Measurements from ENCODE around the gene SLC19A3.

Gene SLC19A3

DNA sequence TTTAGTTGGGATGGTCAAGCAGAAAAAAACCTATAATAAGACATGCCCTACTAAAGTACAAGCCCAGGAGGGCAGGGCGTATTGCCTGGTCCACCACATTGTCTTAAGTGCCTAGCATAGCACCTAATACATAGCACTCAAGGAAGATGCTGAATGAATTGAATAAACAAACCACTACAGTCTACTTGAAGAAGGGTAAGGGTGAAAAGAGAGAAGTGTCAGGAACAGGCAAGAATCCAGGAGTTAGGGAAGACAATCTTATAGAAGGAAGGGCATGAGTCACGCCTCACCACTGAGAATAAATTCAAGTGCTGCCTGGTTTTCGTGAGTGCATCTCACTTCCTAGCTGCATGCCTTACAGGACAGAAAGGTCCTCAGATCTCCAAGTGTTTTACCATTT, 13.9 kb downstream of the SLC19A3 start:
- peak; percentile 34 for DNase-seq (ENCODE audit: low read depth)
- TF ChIP-seq, protein P1, sequence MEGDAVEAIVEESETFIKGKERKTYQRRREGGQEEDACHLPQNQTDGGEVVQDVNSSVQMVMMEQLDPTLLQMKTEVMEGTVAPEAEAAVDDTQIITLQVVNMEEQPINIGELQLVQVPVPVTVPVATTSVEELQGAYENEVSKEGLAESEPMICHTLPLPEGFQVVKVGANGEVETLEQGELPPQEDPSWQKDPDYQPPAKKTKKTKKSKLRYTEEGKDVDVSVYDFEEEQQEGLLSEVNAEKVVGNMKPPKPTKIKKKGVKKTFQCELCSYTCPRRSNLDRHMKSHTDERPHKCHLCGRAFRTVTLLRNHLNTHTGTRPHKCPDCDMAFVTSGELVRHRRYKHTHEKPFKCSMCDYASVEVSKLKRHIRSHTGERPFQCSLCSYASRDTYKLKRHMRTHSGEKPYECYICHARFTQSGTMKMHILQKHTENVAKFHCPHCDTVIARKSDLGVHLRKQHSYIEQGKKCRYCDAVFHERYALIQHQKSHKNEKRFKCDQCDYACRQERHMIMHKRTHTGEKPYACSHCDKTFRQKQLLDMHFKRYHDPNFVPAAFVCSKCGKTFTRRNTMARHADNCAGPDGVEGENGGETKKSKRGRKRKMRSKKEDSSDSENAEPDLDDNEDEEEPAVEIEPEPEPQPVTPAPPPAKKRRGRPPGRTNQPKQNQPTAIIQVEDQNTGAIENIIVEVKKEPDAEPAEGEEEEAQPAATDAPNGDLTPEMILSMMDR (conservative IDR thresholded peaks at IDR 0.05; ENCODE audit: low read depth, low read length), result no peak
- H3K4me3 ChIP-seq (ENCODE audit: low read depth, low read length), result no peak overlapping the region

DNA sequence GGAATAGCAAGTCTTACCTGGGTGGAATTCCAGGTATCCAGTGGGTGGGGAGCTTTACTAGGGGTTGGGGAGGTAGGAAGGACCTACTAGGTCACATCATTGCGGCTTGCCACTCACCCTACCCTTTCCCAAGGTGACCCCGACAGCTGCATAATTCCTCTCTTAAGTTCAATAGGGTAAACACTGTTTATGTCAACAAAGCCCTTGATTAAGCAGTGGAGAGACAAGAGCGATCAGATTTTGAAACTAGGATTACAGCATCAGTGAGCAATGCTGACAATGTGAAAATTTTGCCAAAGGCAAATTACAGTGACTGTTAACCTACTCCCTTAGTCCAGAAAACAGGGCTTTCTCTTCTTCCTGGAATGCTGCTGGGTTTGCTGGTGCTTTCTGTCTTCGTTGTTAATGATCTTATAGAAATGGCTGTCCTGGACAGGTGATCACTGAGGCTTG, 14.5 kb downstream of the SLC19A3 start:
- no peak overlapping the region for H3K4me3 ChIP-seq (ENCODE audit: low read depth, low read length)
- DNase-seq (ENCODE audit: low read depth), result peak; percentile 56
- TF ChIP-seq, protein P1 (conservative IDR thresholded peaks at IDR 0.05; ENCODE audit: low read depth, low read length), result no peak

DNA sequence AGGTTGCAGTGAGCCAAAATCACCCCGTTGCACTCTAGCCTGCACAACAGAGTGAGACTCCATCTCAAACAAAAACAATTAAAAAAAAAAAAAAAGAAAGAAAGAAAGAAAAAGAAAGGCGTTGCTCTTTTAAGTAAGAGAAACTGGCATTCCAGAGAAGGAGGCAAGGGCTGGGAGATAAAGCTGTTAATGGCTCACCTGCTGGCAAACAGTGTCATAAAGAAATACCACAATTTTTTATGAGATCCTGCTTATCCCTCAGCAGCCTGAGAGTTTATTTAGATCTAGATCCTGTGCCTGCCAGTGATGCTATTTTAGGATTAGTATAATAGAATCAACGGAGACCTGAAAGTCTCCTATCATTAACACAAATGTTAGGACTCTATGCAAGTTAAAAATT, 16.3 kb downstream of the SLC19A3 start:
- H3K4me3 ChIP-seq (ENCODE audit: low read depth, low read length), result no peak overlapping the region
- TF ChIP-seq, protein P1 (conservative IDR thresholded peaks at IDR 0.05; ENCODE audit: low read depth, low read length), result no peak
- no peak for DNase-seq (ENCODE audit: low read depth)

DNA sequence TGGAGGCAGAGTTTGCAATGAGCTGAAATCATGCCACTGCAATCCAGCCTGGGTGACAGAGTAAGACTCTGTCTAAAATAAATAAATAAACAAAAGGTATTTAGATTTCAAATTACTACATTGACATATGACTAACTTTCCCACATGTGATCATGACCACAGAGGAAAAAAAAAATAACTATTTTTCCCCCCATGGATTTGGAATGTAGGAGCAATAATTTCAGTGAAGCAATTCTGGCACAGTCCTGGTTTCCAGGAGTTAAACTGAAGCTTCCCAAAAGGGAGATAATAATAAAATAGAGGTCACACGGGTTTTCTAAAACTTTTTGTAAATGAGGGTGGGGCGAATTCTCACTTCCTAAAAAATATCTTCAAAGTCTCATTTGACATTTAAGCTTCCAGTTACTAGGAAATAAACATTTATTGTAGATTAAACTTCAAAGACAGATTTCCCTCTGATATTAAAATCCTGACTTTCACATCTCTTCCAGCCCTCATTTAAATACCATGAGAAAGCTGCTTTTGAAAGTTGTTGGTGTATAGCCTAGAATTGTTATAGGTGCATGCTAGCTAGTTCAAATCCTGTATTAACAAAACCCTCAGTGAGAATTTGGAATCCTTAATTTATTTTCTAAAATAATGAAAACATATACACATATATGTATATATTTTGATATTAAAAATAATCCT, 20.7 kb downstream of the SLC19A3 start:
- DNase-seq (ENCODE audit: low read depth), result peak; percentile 18
- TF ChIP-seq, protein P1 (conservative IDR thresholded peaks at IDR 0.05; ENCODE audit: low read depth, low read length), result no peak
- no peak overlapping the region for H3K4me3 ChIP-seq (ENCODE audit: low read depth, low read length)

DNA sequence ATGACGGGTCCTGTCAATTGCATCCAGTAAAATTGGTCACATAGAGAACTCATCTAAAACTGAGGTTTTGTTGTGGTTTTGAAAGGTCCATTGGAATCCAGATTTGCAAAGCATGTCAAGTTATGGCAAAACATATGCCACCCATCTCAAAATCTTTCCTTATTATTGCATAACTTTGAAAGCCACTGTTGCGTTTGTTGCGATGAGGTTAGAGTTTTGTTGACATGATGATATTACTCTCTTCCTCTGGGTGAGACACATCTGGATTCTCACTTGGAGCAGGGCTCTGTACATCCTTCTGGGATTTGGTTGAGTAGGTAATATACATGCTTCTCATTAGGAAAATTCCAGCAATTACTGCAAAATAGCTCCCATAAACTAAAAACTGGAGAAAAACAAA, 30.6 kb downstream of the SLC19A3 start:
- TF ChIP-seq, protein P1 (conservative IDR thresholded peaks at IDR 0.05; ENCODE audit: low read depth, low read length), result no peak
- no peak overlapping the region for H3K4me3 ChIP-seq (ENCODE audit: low read depth, low read length)
- DNase-seq (ENCODE audit: low read depth), result peak; percentile 4

DNA sequence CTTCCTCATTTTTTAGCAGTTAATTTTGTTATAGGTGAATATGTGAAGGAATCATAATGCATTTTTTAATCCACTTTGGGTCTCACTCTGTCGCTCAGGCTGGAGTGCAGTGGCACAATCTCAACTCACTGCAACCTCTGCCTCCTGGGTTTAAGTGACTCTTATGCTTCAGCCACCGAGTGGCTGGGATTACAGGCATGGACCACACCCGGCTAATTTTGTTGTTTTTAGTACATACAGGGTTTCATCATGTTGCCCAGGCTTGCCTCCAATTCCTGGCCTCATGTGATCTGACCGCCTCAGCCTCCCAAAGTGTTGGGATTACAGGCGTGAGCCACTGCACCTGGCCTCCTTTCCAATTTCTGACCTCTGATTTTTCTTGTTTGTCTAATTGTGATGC, 33.6 kb downstream of the SLC19A3 start:
- TF ChIP-seq, protein P1 (conservative IDR thresholded peaks at IDR 0.05; ENCODE audit: low read depth, low read length), result no peak
- DNase-seq (ENCODE audit: low read depth), result no peak
- H3K4me3 ChIP-seq (ENCODE audit: low read depth, low read length), result no peak overlapping the region

DNA sequence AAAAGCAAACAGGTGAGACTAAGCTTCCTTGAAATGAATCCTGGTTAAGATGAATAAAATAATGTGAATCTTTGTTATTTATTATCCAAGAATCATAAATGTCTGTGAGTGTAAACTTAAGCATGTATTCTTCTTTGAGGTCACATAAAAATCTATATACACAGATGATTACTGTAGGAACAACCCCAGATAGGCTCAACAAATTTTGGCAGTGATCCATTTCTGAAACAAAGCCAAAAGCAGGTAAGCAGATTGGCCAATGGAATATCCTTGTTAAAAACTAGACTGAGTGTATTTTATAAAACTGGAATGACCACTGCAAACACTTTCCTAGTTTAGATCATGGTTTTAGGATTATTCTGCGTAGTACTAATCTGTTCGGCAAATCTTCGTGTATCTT, 39.9 kb downstream of the SLC19A3 start:
- no peak for DNase-seq (ENCODE audit: low read depth)
- no peak overlapping the region for H3K4me3 ChIP-seq (ENCODE audit: low read depth, low read length)
- TF ChIP-seq, protein P1 (conservative IDR thresholded peaks at IDR 0.05; ENCODE audit: low read depth, low read length), result no peak
